Nucleus accumbens (tissue), 56 donors: Measurements from ENCODE around the gene CXorf65.

ENCODE experiments used
- DNase-seq, 56 donors: peaks; one replicate each; lab custom pipeline; 2025; lab: John Stamatoyannopoulos, UW

Gene CXorf65

GRCh38 chrX:71107762-71108360 is 1.3 kb upstream of the CXorf65 start:
- no peak for DNase-seq

- no peak for DNase-seq
Observed at GRCh38 chrX:71107245-71107644, 705 bp upstream of the CXorf65 start.

- DNase-seq, result no peak
Observed at GRCh38 chrX:71105628-71106027, 912 bp downstream of the CXorf65 start.

GRCh38 chrX:71103110-71103983 is 3.2 kb downstream of the CXorf65 start:
- DNase-seq, result peak in 4 of 56 donors; percentile 0 to 3 (median 0)

- no peak for DNase-seq
Observed at GRCh38 chrX:71102292-71102691, 4.2 kb downstream of the CXorf65 start.

DNA sequence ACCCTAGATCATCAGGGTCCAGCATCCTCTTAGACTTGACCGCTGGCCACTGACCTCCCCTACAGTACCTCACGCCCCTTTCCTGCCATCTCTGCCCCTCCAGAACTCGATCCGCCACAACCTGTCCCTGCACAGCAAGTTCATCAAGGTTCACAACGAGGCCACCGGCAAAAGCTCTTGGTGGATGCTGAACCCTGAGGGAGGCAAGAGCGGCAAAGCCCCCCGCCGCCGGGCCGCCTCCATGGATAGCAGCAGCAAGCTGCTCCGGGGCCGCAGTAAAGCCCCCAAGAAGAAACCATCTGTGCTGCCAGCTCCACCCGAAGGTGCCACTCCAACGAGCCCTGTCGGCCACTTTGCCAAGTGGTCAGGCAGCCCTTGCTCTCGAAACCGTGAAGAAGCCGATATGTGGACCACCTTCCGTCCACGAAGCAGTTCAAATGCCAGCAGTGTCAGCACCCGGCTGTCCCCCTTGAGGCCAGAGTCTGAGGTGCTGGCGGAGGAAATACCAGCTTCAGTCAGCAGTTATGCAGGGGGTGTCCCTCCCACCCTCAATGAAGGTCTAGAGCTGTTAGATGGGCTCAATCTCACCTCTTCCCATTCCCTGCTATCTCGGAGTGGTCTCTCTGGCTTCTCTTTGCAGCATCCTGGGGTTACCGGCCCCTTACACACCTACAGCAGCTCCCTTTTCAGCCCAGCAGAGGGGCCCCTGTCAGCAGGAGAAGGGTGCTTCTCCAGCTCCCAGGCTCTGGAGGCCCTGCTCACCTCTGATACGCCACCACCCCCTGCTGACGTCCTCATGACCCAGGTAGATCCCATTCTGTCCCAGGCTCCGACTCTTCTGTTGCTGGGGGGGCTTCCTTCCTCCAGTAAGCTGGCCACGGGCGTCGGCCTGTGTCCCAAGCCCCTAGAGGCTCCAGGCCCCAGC is 5.7 kb downstream of the CXorf65 start:
- no peak for DNase-seq

- DNase-seq, result no peak
Observed at GRCh38 chrX:71099736-71100135, 6.8 kb downstream of the CXorf65 start.

DNA sequence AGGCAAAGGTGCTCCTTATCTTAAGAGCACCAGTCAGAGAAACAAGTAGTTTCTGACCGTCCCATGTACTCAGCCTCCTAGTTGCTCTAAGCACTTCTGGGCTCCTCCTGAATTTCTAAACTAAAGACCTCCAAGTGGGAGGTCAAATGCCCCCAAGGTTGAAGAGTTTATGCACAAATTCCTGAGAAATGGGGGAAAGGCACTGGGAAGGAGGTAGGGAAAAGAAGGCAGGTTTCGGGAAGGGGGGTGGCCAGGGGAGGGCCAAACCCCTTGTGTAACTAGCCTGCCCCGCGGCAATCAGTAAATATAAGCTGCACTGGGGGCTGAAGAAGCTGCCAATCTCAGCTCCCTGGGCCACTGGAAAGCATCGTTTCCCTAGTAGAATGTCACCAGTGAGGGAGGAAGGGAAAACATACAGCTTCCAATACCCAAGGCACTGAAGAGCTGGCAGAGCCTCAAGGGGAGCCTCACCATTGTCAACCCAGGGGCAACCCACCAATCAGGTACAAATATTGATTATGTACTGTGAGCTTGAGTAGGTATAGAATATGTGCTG is 7.5 kb downstream of the CXorf65 start:
- DNase-seq, result no peak

DNA sequence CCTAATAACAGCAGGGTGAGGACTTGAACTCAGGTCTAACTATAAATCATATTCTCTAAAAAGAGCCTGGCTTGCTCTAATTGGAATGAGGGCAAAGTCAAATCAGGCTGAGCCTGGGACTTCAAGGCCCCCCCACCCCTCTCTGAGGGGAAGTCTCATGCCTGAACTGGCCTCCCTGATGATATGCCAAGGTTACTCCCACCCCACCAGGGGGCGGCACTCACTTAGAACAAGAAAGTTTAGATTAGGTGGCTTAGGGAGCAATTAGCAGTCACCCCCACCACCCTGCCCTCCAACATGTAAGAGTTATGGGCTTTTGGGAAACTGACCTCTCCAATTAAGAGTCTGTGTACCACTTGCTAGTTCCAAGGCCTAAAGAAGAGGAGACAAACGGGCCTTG is 8.2 kb downstream of the CXorf65 start:
- DNase-seq, result peak in 43 of 56 donors; percentile 0 to 72 (median 12)

DNA sequence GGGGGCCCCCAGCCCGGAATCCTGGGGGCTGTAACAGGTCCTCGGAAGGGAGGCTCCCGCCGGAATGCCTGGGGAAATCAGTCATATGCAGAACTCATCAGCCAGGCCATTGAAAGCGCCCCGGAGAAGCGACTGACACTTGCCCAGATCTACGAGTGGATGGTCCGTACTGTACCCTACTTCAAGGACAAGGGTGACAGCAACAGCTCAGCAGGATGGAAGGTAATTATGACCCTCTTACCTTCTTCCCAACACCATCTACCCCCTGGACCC is 9.8 kb downstream of the CXorf65 start:
- DNase-seq, result peak in 1 of 56 donors; percentile 21

GRCh38 chrX:71095981-71096759 is 10.4 kb downstream of the CXorf65 start:
- DNase-seq, result peak in 9 of 56 donors; percentile 9 to 51 (median 21)

DNA sequence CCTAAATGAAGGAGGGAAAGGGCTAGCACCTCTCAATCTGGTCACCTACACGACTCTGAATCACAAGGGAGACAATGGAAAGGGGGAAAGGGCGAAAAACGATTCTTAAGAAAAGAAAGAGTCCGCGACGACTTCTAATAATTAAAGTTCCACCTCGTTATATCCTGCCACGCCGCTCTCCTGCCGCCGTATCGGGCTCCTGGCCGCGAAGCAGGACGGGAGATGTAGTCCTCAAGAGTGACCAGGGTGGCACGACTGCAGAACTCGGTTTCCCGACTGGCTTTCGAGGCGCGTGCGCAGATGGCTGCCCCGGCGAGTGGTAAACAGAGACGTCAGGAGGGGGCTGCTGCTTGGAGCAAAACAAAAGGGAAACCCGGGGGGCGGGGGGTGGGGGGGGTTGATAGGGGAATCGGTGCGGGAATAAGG is 11.0 kb downstream of the CXorf65 start, which contains the start of gene FOXO4:
Gene FOXO4 (plus strand): TSS at position 297 of the 426 bp plus-strand sequence. CDS start 678 bp downstream, outside the sequence.
- DNase-seq, result peak; percentile 38 to 95 (median 83)

DNA sequence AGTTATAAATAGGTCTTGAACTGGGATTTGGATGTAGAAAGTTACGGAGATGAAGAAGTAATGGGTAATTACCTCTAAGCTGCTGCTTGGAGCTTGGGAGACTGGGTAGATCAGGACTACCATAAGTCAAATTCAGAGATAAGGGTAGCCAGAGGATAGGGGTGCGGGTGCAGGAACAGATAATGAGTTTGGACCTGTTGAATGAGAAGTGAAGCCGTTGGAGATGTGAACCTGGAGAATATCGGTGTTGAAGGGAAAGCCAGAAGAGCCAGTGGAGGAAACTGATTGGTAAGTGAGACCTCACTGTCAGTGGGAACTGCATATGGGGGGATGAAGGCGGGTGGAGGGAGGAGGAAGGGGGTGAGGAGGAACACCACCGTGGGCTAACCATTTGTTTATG is 11.5 kb downstream of the CXorf65 start:
- no peak for DNase-seq

- no peak for DNase-seq
Observed at GRCh38 chrX:71091263-71091662, 15.3 kb downstream of the CXorf65 start.

- DNase-seq, result no peak
Observed at GRCh38 chrX:71085900-71086299, 20.6 kb downstream of the CXorf65 start.

- no peak for DNase-seq
Observed at GRCh38 chrX:71082822-71083221, 23.7 kb downstream of the CXorf65 start.

DNA sequence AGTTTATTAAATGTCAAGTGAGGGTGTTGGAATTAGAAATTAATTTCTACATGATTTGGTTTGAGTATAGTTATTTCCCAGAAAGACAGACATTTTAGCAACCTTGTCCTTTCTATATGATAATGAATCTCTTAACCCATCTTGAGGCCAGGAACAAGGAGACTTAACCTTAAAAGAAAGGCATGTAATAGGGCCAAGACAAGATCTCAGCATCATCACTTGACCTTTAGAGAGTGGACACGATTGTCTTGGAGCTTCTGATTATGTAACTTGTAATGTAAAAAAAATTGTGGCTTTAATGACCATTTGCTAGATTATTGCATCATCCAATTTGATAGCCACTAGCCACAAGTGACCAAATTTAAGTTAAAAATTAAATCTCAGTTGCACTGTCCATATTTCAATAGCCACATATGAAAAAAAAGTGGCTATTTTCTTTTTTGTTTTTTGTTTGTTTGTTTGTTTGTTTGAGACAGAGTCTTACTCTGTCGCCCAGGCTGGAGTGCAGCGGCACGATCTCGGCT is 24.4 kb downstream of the CXorf65 start:
- no peak for DNase-seq

DNA sequence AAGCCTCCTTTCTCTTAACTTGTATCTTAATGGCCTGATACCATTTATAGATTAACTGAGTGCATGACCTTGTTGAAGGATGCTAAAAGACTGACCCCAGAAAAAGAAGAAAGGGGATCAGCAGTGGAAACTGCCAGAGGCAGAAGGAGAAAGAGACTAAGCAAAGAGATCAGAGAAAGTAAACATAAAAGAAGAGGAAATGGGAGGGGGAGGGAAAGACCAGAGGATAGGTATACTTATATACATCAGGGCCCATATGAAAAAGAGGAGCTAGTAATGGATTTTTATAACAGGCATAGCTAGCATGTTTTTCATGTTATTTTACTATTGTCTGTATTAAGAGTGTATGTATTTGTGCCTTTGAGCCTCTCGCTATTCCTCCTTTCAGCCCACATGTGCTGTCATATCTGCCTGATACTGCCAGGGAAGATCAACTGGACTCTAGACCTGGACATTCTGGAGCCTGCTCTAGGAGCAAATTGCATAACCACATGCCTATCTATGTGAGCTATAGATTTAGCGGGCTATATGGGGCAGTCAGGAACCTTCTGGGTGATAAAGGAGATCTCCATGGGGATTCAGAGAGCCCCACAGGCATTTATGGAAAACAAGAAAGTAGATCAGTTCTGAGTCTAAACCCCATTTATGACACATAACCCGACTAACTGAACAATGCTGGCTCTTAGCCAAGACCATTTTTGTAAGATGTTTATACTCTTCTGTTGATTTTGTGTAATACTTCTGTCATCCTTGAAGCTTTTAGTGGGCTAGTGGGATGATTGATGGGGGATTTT is 25.0 kb downstream of the CXorf65 start:
- DNase-seq, result no peak

DNA sequence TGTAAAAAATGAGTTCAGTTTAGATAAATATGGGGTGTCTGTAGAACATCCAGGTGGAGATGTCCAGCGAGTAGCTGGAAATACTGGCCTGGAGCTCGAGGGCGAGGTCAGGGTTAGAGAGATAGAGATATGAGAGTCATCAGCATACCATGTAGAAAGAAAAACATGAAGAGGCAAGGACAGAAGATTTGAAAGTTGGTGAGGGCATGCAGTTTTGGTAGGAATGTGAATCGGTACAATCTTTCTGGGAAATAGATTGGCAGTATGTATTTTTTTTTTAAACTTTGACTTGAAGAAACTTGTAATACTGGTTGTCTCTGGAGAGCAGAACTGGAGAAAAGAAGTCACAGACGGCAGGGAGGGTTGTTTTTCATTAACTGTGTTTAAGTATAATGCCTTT is 36.0 kb downstream of the CXorf65 start:
- DNase-seq, result no peak
